AG09319 (cell line): ENCODE results near the gene UBE2S.

ENCODE experiments used
- DNase-seq: peaks from one replicate; pipeline ENCODE4 v3.0.0-alpha.2; 2010; ENCODE audit warnings: low read depth; ENCODE audit errors: extremely low read depth
- CTCF ChIP-seq: IDR thresholded peaks from 2 replicates; pipeline ENCODE4 v1.5.1; 2011; ENCODE audit warnings: low read depth, mild to moderate bottlenecking, inconsistent platforms, low read length, moderate library complexity

The UBE2S gene

GRCh38 chr19:55436847-55437246, 29.3 kb upstream of the UBE2S start:
- TF ChIP-seq CTCF, result no peak
- DNase-seq, result no peak

GRCh38 chr19:55435020-55435419, 27.4 kb upstream of the UBE2S start:
- TF ChIP-seq CTCF, result no peak
- no peak for DNase-seq

GRCh38 chr19:55434356-55434919, 26.9 kb upstream of the UBE2S start:
- no peak for TF ChIP-seq CTCF
- DNase-seq, result no peak

GRCh38 chr19:55433292-55433691, 25.7 kb upstream of the UBE2S start:
- no peak for TF ChIP-seq CTCF
- no peak for DNase-seq

GRCh38 chr19:55432241-55432959, 24.8 kb upstream of the UBE2S start:
- no peak for DNase-seq
- TF ChIP-seq CTCF, result no peak

- DNase-seq, result no peak
- no peak for TF ChIP-seq CTCF
Observed at GRCh38 chr19:55431183-55431582, 23.6 kb upstream of the UBE2S start.

GRCh38 chr19:55426042-55426441, 18.5 kb upstream of the UBE2S start:
- DNase-seq, result no peak
- no peak for TF ChIP-seq CTCF
